Ishikawa (cell line): Measurements from ENCODE around the gene KCNF1.

Source experiments
- CEBPB ChIP-seq: IDR thresholded peaks from 2 replicates; pipeline ENCODE4 v1.6.1; 2012
- CREB1 ChIP-seq: IDR thresholded peaks from 2 replicates; pipeline ENCODE4 v1.6.1; 2012; ENCODE audit warnings: low read depth
- EGR1 ChIP-seq: IDR thresholded peaks from 2 replicates; pipeline ENCODE4 v1.6.1; 2012
- EP300 ChIP-seq: IDR thresholded peaks from 2 replicates; pipeline ENCODE4 v1.6.1; 2012; ENCODE audit warnings: borderline replicate concordance
- FOXM1 ChIP-seq: IDR thresholded peaks from 2 replicates; pipeline ENCODE4 v1.6.1; 2012; ENCODE audit warnings: low read depth, borderline replicate concordance
- MAX ChIP-seq: IDR thresholded peaks from 2 replicates; pipeline ENCODE4 v1.6.1; 2012
- NFIC ChIP-seq: IDR thresholded peaks from 2 replicates; pipeline ENCODE4 v1.6.1; 2012
- RAD21 ChIP-seq: IDR thresholded peaks from 2 replicates; pipeline ENCODE4 v1.6.1; 2012; ENCODE audit warnings: low read depth
- REST ChIP-seq: IDR thresholded peaks from 2 replicates; pipeline ENCODE4 v1.6.1; 2012; ENCODE audit warnings: low read depth, mild to moderate bottlenecking
- TAF1 ChIP-seq: IDR thresholded peaks from 2 replicates; pipeline ENCODE4 v1.6.1; 2012; ENCODE audit warnings: low read depth, mild to moderate bottlenecking
- TCF12 ChIP-seq: IDR thresholded peaks from 2 replicates; pipeline ENCODE4 v1.6.1; 2012; ENCODE audit warnings: low read depth
- TEAD4 ChIP-seq: IDR thresholded peaks from 2 replicates; pipeline ENCODE4 v1.6.1; 2012
- USF1 ChIP-seq: IDR thresholded peaks from 2 replicates; pipeline ENCODE4 v1.6.1; 2012
- YY1 ChIP-seq: IDR thresholded peaks from 2 replicates; pipeline ENCODE4 v1.6.1; 2012; ENCODE audit warnings: low read depth
- ZBTB7A ChIP-seq: IDR thresholded peaks from 2 replicates; pipeline ENCODE4 v1.6.1; 2012; ENCODE audit warnings: low read depth

KCNF1 gene

GRCh38 chr2:10864251-10864650 is 47.5 kb upstream of the KCNF1 start:
- TF ChIP-seq NFIC (no peak), TAF1 (no peak), FOXM1 (no peak), EP300 (no peak), ZBTB7A (no peak), REST (no peak), TCF12 (no peak), RAD21 (no peak), USF1 (no peak), EGR1 (no peak), YY1 (no peak), CREB1 (no peak), TEAD4 (no peak), MAX (no peak), CEBPB (no peak)

- TF ChIP-seq RAD21 (no peak), YY1 (no peak), EGR1 (no peak), CEBPB (no peak), MAX (no peak), TAF1 (no peak), FOXM1 (no peak), TEAD4 (no peak), NFIC (no peak), REST (no peak), ZBTB7A (no peak), EP300 (no peak), TCF12 (no peak), USF1 (no peak), CREB1 (no peak)
Measured at GRCh38 chr2:10864861-10865636, 46.7 kb upstream of the KCNF1 start.

GRCh38 chr2:10865841-10866240 is 45.9 kb upstream of the KCNF1 start:
- TF ChIP-seq YY1 (no peak), EGR1 (no peak), TCF12 (no peak), TEAD4 (no peak), ZBTB7A (no peak), RAD21 (no peak), REST (no peak), EP300 (no peak), CEBPB (no peak), MAX (no peak), CREB1 (no peak), TAF1 (no peak), USF1 (no peak), FOXM1 (no peak), NFIC (no peak)
